HCT116 (cell line): ENCODE data around the gene CACNB2. TPM values are rescaled to one million over a fixed set of nuclear protein-coding genes. Genes with fewer than 3 reads are reported as not detected.

Experiments
- ATAC-seq: fragments of 200-7000 bp; cut with Tn5 transposase; 2 replicates; pipeline ENCODE4 v1.9.1; 2020; ENCODE audit warnings: mild to moderate bottlenecking, moderate library complexity
- BruUV-seq: library from RNA; stranded (reverse); fragments of 400-500 nt; replicated peaks from 2 replicates; lab custom pipeline; 2021; lab: Mats Ljungman, UMichigan
- CTCF ChIA-PET: fragments of 300-600 bp; sonication (Branson Sonifier 250); formaldehyde crosslinking; loops from one replicate; lab custom pipeline; 2021; ENCODE audit warnings: antibody characterized with exemption; lab: Charles Lee
- POLR2A ChIA-PET: fragments of 300-600, 350-600 bp; sonication (Branson Sonifier 250); formaldehyde crosslinking; loops from one replicate; lab custom pipeline; 2021; ENCODE audit warnings: antibody characterized with exemption; lab: Charles Lee
- RAD21 ChIA-PET, 2 experiments: fragments of 300-600 bp; sonication (Branson Sonifier 250); formaldehyde crosslinking; loops; one replicate each; lab custom pipeline; 2023; ENCODE audit warnings: low total read pairs in 2 of 2; ENCODE audit not compliant: uncharacterized antibody in 2 of 2, unreplicated experiment in 2 of 2, low non-redundant PET in 1 of 2; lab: Charles Lee
- DNase-seq: peaks from one replicate; pipeline ENCODE4 v3.0.0-alpha.2; 2010; ENCODE audit warnings: low read depth, low spot score
- H2AFZ ChIP-seq: fragments of 200-600 bp; shearing (Covaris generic), sonication (generic); 2 replicates; pipeline ENCODE4 v1.6.1; 2017; ENCODE audit warnings: low read depth, mixed run types, mixed read lengths, antibody characterized with exemption, low read length; ENCODE audit not compliant: poor library complexity, severe bottlenecking
- H3K27ac ChIP-seq: 2 replicates; pipeline ENCODE4 v1.5.1; 2012; ENCODE audit warnings: low read depth, low read length
- H3K27me3 ChIP-seq: fragments of 200-600 bp; sonication (generic); 2 replicates; pipeline ENCODE4 v1.6.1; 2016; ENCODE audit warnings: mixed run types, low read length, mixed read lengths; ENCODE audit not compliant: insufficient read depth
- H3K36me3 ChIP-seq, 2 experiments: fragments of 200-500 bp in 1 of 2; fragments of 200-600 bp in 1 of 2; sonication (Bioruptor generic) in 1 of 2; sonication (generic) in 1 of 2; 2 replicates each; pipeline versions ENCODE4 v1.5.1 to v1.6.1; 2014 to 2016; ENCODE audit warnings: low read length in 2 of 2, inconsistent platforms in 1 of 2, mixed read lengths in 1 of 2, mixed run types in 1 of 2; ENCODE audit not compliant: insufficient read depth in 2 of 2, control insufficient read depth in 1 of 2
- H3K4me1 ChIP-seq, 2 experiments: fragments of 200-600 bp in 1 of 2; sonication (generic) in 1 of 2; 2 replicates each; pipeline versions ENCODE4 v1.5.1 to v1.6.1; 2012 to 2017; ENCODE audit warnings: low read length in 2 of 2, inconsistent platforms in 1 of 2, mild to moderate bottlenecking in 1 of 2, mixed read lengths in 1 of 2, mixed run types in 1 of 2, moderate library complexity in 1 of 2; ENCODE audit not compliant: insufficient read depth in 2 of 2, control insufficient read depth in 1 of 2
- H3K4me2 ChIP-seq: fragments of 200-600 bp; sonication (generic); 2 replicates; pipeline ENCODE4 v1.6.1; 2017; ENCODE audit warnings: mixed run types, low read length, mixed read lengths
- H3K4me3 ChIP-seq, 2 experiments: fragments of 200-600 bp in 1 of 2; sonication (generic) in 1 of 2; replicated peaks in 1 of 2; 2 replicates each; pipeline ENCODE4 v1.5.1; 2011 to 2016; ENCODE audit warnings: low read length in 2 of 2, control low read depth in 1 of 2, low read depth in 1 of 2, mild to moderate bottlenecking in 1 of 2, mixed read lengths in 1 of 2, mixed run types in 1 of 2
- H3K79me2 ChIP-seq: fragments of 200-600 bp; sonication (generic); 2 replicates; pipeline ENCODE4 v1.6.1; 2017; ENCODE audit warnings: mild to moderate bottlenecking, mixed run types, low read length, moderate library complexity, mixed read lengths; ENCODE audit not compliant: insufficient read depth
- H3K9ac ChIP-seq: fragments of 200-600 bp; sonication (generic); 2 replicates; pipeline ENCODE4 v1.6.1; 2016; ENCODE audit warnings: low read length, mixed read lengths
- H3K9me2 ChIP-seq: fragments of 200-600 bp; sonication (generic), shearing (Covaris generic); 2 replicates; pipeline ENCODE4 v1.6.1; 2017; ENCODE audit warnings: mixed run types, mild to moderate bottlenecking, moderate library complexity; ENCODE audit not compliant: insufficient read depth
- H3K9me3 ChIP-seq, 2 experiments: fragments of 200-500 bp in 1 of 2; fragments of 200-600 bp in 1 of 2; sonication (Bioruptor generic) in 1 of 2; sonication (generic) in 1 of 2; 2 replicates each; pipeline ENCODE4 v1.6.1; 2014 to 2017; ENCODE audit warnings: low read length in 2 of 2, mixed read lengths in 2 of 2, inconsistent platforms in 1 of 2, low read depth in 1 of 2, mild to moderate bottlenecking in 1 of 2, mixed run types in 1 of 2, moderate library complexity in 1 of 2; ENCODE audit not compliant: control insufficient read depth in 1 of 2, insufficient read depth in 1 of 2
- H4K20me1 ChIP-seq: fragments of 200-600 bp; sonication (generic), shearing (Covaris generic); 2 replicates; pipeline ENCODE4 v1.6.1; 2017; ENCODE audit warnings: mixed run types, mild to moderate bottlenecking, moderate library complexity; ENCODE audit not compliant: insufficient read depth
- EGR1 ChIP-seq: IDR thresholded peaks from 2 replicates; pipeline ENCODE4 v1.6.1; 2012; ENCODE audit warnings: low read depth
- ELF1 ChIP-seq: IDR thresholded peaks from 2 replicates; pipeline ENCODE4 v1.6.1; 2012; ENCODE audit warnings: low read depth, borderline replicate concordance
- EZH2phosphoT487 ChIP-seq: fragments of 200-600 bp; IDR thresholded peaks from 2 replicates; pipeline ENCODE4 v1.6.1; 2018; ENCODE audit warnings: antibody characterized with exemption, borderline replicate concordance
- FOSL1 ChIP-seq: IDR thresholded peaks from 2 replicates; pipeline ENCODE4 v1.6.1; 2012; ENCODE audit warnings: low read depth
- POLR2A ChIP-seq: IDR thresholded peaks from 2 replicates; pipeline ENCODE4 v1.7.0; 2011; ENCODE audit warnings: borderline replicate concordance; ENCODE audit not compliant: insufficient read depth, insufficient read length; ENCODE audit errors: extremely low read depth
- POLR2AphosphoS5 ChIP-seq: IDR thresholded peaks from 2 replicates; pipeline ENCODE4 v1.6.1; 2011; ENCODE audit warnings: mild to moderate bottlenecking, low read depth, low read length, moderate library complexity
- SIN3A ChIP-seq: IDR thresholded peaks from 2 replicates; pipeline ENCODE4 v1.6.1; 2012; ENCODE audit warnings: low read depth
- TCF7L2 ChIP-seq: IDR thresholded peaks from 2 replicates; pipeline ENCODE4 v1.7.0; 2011; ENCODE audit warnings: borderline replicate concordance, inconsistent platforms; ENCODE audit not compliant: insufficient read depth, insufficient read length; ENCODE audit errors: extremely low read depth
- ZBTB33 ChIP-seq: IDR thresholded peaks from 2 replicates; pipeline ENCODE4 v1.6.1; 2011; ENCODE audit warnings: mild to moderate bottlenecking, low read length, moderate library complexity; ENCODE audit not compliant: insufficient replicate concordance; ENCODE audit errors: extremely low read depth
- ZFX ChIP-seq: fragments of 450-650 bp; IDR thresholded peaks from 2 replicates; pipeline ENCODE4 v1.6.1; 2017
- ZNF274 ChIP-seq: fragments of 200-500 bp; sonication (Bioruptor generic); IDR thresholded peaks from 2 replicates; pipeline ENCODE4 v1.6.1; 2014; ENCODE audit warnings: mild to moderate bottlenecking, low read depth, low read length, inconsistent platforms
- intact Hi-C: fragments of 100-400 bp; cut with micrococcal nuclease; formaldehyde crosslinking; loops from 2 replicates; pipeline ENCODE4 v1.10.0; 2022
- total RNA-seq: library from RNA; stranded (reverse); gene quantifications from one replicate; pipeline ENCODE4 v1.2.1, GENCODE V29; 2021; ENCODE audit not compliant: unreplicated experiment
- TF ChIP-seq, protein P1 (sequence below): IDR thresholded peaks from 2 replicates; pipeline ENCODE4 v1.6.1; 2012

CACNB2 gene
- total RNA-seq, 1 experiment from 2014 or later = 0.71 TPM

DNA sequence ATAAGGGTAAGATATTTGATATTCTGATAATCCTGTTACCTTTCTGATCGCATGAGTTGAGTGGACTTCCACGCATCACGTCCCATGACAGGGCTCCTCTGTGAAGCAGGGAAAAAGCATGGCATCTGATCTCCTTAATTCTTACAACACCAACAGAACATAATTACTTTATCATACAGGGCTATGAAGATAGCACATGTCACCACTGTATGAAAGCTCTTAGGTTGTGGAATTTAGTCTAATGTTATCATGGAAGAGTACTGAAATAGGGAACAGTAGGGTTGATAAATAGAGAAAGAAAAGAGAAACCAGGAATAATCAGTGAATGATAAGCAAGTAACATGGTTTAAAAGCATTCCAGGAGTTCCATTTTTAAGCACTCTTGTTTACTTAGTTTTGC is 212.0 kb downstream of the CACNB2 start:
- TF ChIP-seq ZBTB33 (no peak), TCF7L2 (no peak), POLR2AphosphoS5 (no peak), ELF1 (no peak), FOSL1 (no peak), ZFX (no peak), EZH2phosphoT487 (no peak), ZNF274 (no peak), SIN3A (no peak), POLR2A (no peak), EGR1 (no peak)
- TF ChIP-seq, protein P1, sequence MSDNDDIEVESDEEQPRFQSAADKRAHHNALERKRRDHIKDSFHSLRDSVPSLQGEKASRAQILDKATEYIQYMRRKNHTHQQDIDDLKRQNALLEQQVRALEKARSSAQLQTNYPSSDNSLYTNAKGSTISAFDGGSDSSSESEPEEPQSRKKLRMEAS = no peak
- DNase-seq = no peak

More for the DNA sequence above, 212.0 kb downstream of the CACNB2 start:
- no peaks in the 10 kb centered on the region for H4K20me1 ChIP-seq
- H3K9me2 ChIP-seq = no peaks in the 10 kb centered on the region
- no peak overlapping the region for H3K9ac ChIP-seq
- ATAC-seq = no peak
- CTCF ChIA-PET = no interaction called here
- no peaks in the 10 kb centered on the region for H3K9me3 ChIP-seq
- no peak overlapping the region for H3K27ac ChIP-seq
- no peak overlapping the region for H3K4me3 ChIP-seq
- H3K36me3 ChIP-seq = no peaks in the 10 kb centered on the region
- no TSS peak for BruUV-seq
- intact Hi-C loops = no loop called here
- no peaks in the 10 kb centered on the region for H3K27me3 ChIP-seq
- no peaks in the 10 kb centered on the region for H3K4me1 ChIP-seq
- POLR2A ChIA-PET = no interaction called here
- H3K4me2 ChIP-seq = no peak overlapping the region
- H3K79me2 ChIP-seq = no peaks in the 10 kb centered on the region
- H2AFZ ChIP-seq = no peak overlapping the region
- RAD21 ChIA-PET = no interaction called here
